Adrenal gland (tissue), 5 donors: ENCODE results near the gene AOPEP.
A peak's percentile ranks its signal among the peaks of the same experiment; 100 is the strongest.

ENCODE experiments used
- POLR2A ChIP-seq, 2 donors: fragments of 450-650 bp; IDR thresholded peaks; one replicate each; pipeline ENCODE4 v1.6.1; 2017; ENCODE audit warnings: antibody characterized with exemption in 2 of 2, mild to moderate bottlenecking in 2 of 2, moderate library complexity in 1 of 2
- TF ChIP-seq, protein P1 (sequence below), 6 experiments: fragments of 450-650 bp in 4 of 6; fragments of 200-600 bp in 2 of 6; sonication (generic) in 1 of 6; IDR thresholded peaks; 1 replicate in 5 of 6; 2 replicates in 1 of 6; pipeline versions ENCODE4 v1.5.1 to v1.8.0; 2016 to 2021; ENCODE audit warnings: antibody characterized with exemption in 6 of 6, mild to moderate bottlenecking in 2 of 6, moderate library complexity in 1 of 6
- donor health status: DM: no; HTN: no; CAD: no.

DNA sequence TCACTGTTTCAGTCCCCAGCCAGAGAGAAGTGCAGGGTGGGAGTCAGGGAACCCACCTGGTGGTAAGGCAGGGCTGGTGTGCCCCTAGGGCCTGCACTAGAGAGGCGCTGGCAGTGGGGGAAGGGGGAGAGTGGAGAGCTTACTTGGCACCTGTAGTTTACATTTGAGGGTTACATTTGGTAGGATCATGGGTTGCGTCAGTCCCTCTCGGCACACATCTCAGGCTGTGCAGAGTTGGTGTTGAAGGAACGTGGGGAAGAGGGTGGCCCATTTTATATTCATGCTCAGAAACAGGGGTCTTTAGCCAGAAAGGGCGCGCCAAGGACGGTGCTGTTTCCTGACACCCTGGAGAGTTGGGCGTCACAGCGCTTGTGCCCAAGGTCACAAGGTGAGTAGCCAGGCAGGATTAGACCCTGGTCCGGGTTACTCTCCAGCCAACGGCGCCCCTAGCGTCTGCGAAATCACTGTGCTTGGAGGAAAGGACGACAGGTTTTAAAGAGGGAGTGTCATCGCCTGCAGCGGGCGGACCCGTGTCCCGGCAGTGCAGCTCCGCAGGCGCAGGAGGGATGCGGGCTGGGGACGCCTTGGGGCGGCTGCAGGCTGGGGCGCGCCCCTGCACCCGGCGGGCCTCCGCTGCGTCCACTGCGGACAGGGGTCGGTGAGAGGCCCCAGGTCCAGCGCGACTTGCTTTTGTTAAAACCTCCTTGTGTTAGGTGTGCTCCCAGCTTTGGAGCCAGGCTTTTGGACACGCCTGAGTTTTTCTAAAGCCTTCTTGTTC is 318.4 kb downstream of the AOPEP start:
- TF ChIP-seq, protein P1, sequence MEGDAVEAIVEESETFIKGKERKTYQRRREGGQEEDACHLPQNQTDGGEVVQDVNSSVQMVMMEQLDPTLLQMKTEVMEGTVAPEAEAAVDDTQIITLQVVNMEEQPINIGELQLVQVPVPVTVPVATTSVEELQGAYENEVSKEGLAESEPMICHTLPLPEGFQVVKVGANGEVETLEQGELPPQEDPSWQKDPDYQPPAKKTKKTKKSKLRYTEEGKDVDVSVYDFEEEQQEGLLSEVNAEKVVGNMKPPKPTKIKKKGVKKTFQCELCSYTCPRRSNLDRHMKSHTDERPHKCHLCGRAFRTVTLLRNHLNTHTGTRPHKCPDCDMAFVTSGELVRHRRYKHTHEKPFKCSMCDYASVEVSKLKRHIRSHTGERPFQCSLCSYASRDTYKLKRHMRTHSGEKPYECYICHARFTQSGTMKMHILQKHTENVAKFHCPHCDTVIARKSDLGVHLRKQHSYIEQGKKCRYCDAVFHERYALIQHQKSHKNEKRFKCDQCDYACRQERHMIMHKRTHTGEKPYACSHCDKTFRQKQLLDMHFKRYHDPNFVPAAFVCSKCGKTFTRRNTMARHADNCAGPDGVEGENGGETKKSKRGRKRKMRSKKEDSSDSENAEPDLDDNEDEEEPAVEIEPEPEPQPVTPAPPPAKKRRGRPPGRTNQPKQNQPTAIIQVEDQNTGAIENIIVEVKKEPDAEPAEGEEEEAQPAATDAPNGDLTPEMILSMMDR (IDR thresholded peaks at IDR 0.05) = peak in 1 of 6 experiments; percentile 17
- TF ChIP-seq POLR2A (IDR thresholded peaks at IDR 0.05) = no peak
